Spleen (tissue), 7 donors: ENCODE measurements around the gene DTNA.

Experiments
- POLR2A ChIP-seq, 3 donors: fragments of 450-650 bp; IDR thresholded peaks; one replicate each; pipeline ENCODE4 v1.5.1; 2017; ENCODE audit warnings: antibody characterized with exemption in 3 of 3, mild to moderate bottlenecking in 1 of 3
- TF ChIP-seq, protein P1 (sequence below), 11 experiments: fragments of 200-600 bp in 7 of 11; fragments of 450-650 bp in 4 of 11; sonication (generic) in 4 of 11; IDR thresholded peaks in 8 of 11; conservative IDR thresholded peaks in 3 of 11; 1 replicate in 7 of 11; 2 replicates in 4 of 11; pipeline versions ENCODE4 v1.4.0 to v1.8.0; 2016 to 2021; ENCODE audit warnings: antibody characterized with exemption in 11 of 11, inconsistent platforms in 4 of 11, mild to moderate bottlenecking in 1 of 11
- donor health status: DM: no; HTN: no; CAD: no; lungs with moderate emphysema.
- donor health status: DM: no; HTN: no; CAD: no.
- donor health status: DM: no; HTN: no; CAD: no.

DNA sequence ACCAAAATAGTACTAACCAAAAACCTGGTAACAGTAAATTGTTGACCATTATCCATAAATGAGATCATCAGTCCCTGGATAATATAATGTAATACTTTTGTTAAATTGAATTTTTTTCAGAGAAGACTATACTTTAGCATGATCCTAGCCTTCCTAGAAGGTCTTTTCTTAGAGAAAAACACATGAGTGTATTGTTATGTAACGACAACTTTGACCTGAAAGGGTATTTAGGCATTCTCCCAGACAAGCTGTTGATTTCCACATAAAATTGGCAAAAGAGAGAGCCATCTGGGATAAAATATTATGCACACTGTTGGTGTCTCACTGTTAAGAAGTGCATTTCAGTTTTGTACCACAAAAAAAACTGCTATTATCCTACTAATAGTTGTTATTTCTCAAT, 211.1 kb downstream of the DTNA start:
- no peak for TF ChIP-seq POLR2A (IDR thresholded peaks at IDR 0.05)
- TF ChIP-seq, protein P1, sequence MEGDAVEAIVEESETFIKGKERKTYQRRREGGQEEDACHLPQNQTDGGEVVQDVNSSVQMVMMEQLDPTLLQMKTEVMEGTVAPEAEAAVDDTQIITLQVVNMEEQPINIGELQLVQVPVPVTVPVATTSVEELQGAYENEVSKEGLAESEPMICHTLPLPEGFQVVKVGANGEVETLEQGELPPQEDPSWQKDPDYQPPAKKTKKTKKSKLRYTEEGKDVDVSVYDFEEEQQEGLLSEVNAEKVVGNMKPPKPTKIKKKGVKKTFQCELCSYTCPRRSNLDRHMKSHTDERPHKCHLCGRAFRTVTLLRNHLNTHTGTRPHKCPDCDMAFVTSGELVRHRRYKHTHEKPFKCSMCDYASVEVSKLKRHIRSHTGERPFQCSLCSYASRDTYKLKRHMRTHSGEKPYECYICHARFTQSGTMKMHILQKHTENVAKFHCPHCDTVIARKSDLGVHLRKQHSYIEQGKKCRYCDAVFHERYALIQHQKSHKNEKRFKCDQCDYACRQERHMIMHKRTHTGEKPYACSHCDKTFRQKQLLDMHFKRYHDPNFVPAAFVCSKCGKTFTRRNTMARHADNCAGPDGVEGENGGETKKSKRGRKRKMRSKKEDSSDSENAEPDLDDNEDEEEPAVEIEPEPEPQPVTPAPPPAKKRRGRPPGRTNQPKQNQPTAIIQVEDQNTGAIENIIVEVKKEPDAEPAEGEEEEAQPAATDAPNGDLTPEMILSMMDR (IDR thresholded peaks at IDR 0.05 in 8 of 11, conservative IDR thresholded peaks at IDR 0.05 in 3 of 11): no peak
